H9 (cell line): ENCODE results near the gene LYPD1. TPM values are rescaled to one million over a fixed set of nuclear protein-coding genes. Genes with fewer than 3 reads are reported as not detected.

ENCODE experiments used
- DNase-seq: peaks from one replicate; pipeline ENCODE4 v3.0.0-alpha.2; 2017
- H2AFZ ChIP-seq: one replicate; pipeline ENCODE4 v1.6.1; 2013; ENCODE audit warnings: mild to moderate bottlenecking, low read length, control low read depth, moderate library complexity
- H2AK5ac ChIP-seq: 2 replicates; pipeline ENCODE4 v1.6.1; 2013; ENCODE audit warnings: low read length, control low read depth, mixed read lengths; ENCODE audit not compliant: insufficient read length
- H2BK120ac ChIP-seq: one replicate; pipeline ENCODE4 v1.6.1; 2013; ENCODE audit warnings: low read depth, mild to moderate bottlenecking, low read length, control low read depth, inconsistent platforms; ENCODE audit not compliant: poor library complexity, severe bottlenecking
- H2BK12ac ChIP-seq: 2 replicates; pipeline ENCODE4 v1.6.1; 2013; ENCODE audit warnings: low read length, control low read depth, mixed read lengths, low read depth; ENCODE audit not compliant: insufficient read length
- H2BK15ac ChIP-seq: 2 replicates; pipeline ENCODE4 v1.6.1; 2013; ENCODE audit warnings: low read depth, low read length, control low read depth
- H2BK20ac ChIP-seq: one replicate; pipeline ENCODE4 v1.6.1; 2013; ENCODE audit warnings: low read depth, mild to moderate bottlenecking, low read length, control low read depth, inconsistent platforms; ENCODE audit not compliant: poor library complexity, severe bottlenecking
- H2BK5ac ChIP-seq: 2 replicates; pipeline ENCODE4 v1.6.1; 2013; ENCODE audit warnings: low read length, control low read depth, mixed read lengths; ENCODE audit not compliant: insufficient read length
- H3K14ac ChIP-seq: 2 replicates; pipeline ENCODE4 v1.6.1; 2013; ENCODE audit warnings: low read length, control low read depth; ENCODE audit not compliant: insufficient read depth
- H3K18ac ChIP-seq: 2 replicates; pipeline ENCODE4 v1.6.1; 2013; ENCODE audit warnings: low read depth, mild to moderate bottlenecking, mixed read lengths, low read length, control low read depth; ENCODE audit not compliant: insufficient read length
- H3K23ac ChIP-seq: 2 replicates; pipeline ENCODE4 v1.6.1; 2013; ENCODE audit warnings: low read length, control low read depth, mixed read lengths, low read depth; ENCODE audit not compliant: insufficient read length
- H3K23me2 ChIP-seq: 2 replicates; pipeline ENCODE4 v1.6.1; 2013; ENCODE audit warnings: low read depth, mild to moderate bottlenecking, mixed read lengths, low read length, control low read depth; ENCODE audit not compliant: insufficient read length, poor library complexity, severe bottlenecking
- H3K27ac ChIP-seq: 2 replicates; pipeline ENCODE4 v1.5.1; 2013; ENCODE audit warnings: low read length, control low read depth, mixed read lengths, low read depth; ENCODE audit not compliant: insufficient read length
- H3K27me3 ChIP-seq: 2 replicates; pipeline ENCODE4 v1.6.1; 2013; ENCODE audit warnings: low read length, control low read depth, inconsistent platforms; ENCODE audit not compliant: insufficient read depth
- H3K4ac ChIP-seq: 2 replicates; pipeline ENCODE4 v1.6.1; 2013; ENCODE audit warnings: low read depth, mild to moderate bottlenecking, control low read depth, inconsistent platforms, low read length, moderate library complexity
- H3K4me1 ChIP-seq: 2 replicates; pipeline ENCODE4 v1.6.1; 2013; ENCODE audit warnings: low read length, control low read depth, inconsistent platforms; ENCODE audit not compliant: insufficient read depth
- H3K4me2 ChIP-seq: 2 replicates; pipeline ENCODE4 v1.6.1; 2013; ENCODE audit warnings: low read length, control low read depth, mixed read lengths; ENCODE audit not compliant: insufficient read length, insufficient read depth
- H3K56ac ChIP-seq: 2 replicates; pipeline ENCODE4 v1.6.1; 2013; ENCODE audit warnings: low read depth, mild to moderate bottlenecking, mixed read lengths, low read length, control low read depth; ENCODE audit not compliant: insufficient read length
- H3K79me1 ChIP-seq: 2 replicates; pipeline ENCODE4 v1.6.1; 2013; ENCODE audit warnings: low read depth, mild to moderate bottlenecking, moderate library complexity, low read length, control low read depth, inconsistent platforms; ENCODE audit not compliant: insufficient read depth, poor library complexity, severe bottlenecking
- H3K79me2 ChIP-seq: 2 replicates; pipeline ENCODE4 v1.6.1; 2013; ENCODE audit warnings: low read length, control low read depth, inconsistent platforms; ENCODE audit not compliant: insufficient read depth
- H3K9ac ChIP-seq: 2 replicates; pipeline ENCODE4 v1.6.1; 2013; ENCODE audit warnings: low read length, control low read depth, mixed read lengths; ENCODE audit not compliant: insufficient read length; ENCODE audit errors: extremely low read depth
- H3K9me3 ChIP-seq: one replicate; pipeline ENCODE4 v1.6.1; 2013; ENCODE audit warnings: low read depth, low read length, inconsistent platforms; ENCODE audit not compliant: control insufficient read depth
- H3T11ph ChIP-seq: one replicate; pipeline ENCODE4 v1.6.1; 2013; ENCODE audit warnings: mild to moderate bottlenecking, low read length, control low read depth, inconsistent platforms
- H4K20me1 ChIP-seq: one replicate; pipeline ENCODE4 v1.6.1; 2013; ENCODE audit not compliant: control insufficient read depth, insufficient read length, insufficient read depth
- H4K5ac ChIP-seq: 2 replicates; pipeline ENCODE4 v1.6.1; 2013; ENCODE audit warnings: low read depth, mild to moderate bottlenecking, mixed read lengths, low read length, control low read depth; ENCODE audit not compliant: insufficient read length
- H4K8ac ChIP-seq: replicated peaks from 2 replicates; pipeline ENCODE4 v1.6.1; 2013; ENCODE audit warnings: low read length, control low read depth, mixed read lengths, low read depth; ENCODE audit not compliant: insufficient read length
- H4K91ac ChIP-seq: 2 replicates; pipeline ENCODE4 v1.6.1; 2013; ENCODE audit warnings: low read depth, mild to moderate bottlenecking, moderate library complexity, mixed read lengths, low read length, control low read depth; ENCODE audit not compliant: insufficient read length
- H3K27ac Mint-ChIP-seq, 3 experiments: 2 replicates in 2 of 3; 3 replicates in 1 of 3; pipeline ENCODE4 v1.8.0; 2020 to 2021; ENCODE audit warnings: mixed read lengths in 3 of 3, mild to moderate bottlenecking in 1 of 3, moderate library complexity in 1 of 3
- H3K27me3 Mint-ChIP-seq: 2 replicates; pipeline ENCODE4 v1.8.0; 2021; ENCODE audit warnings: low read depth, mild to moderate bottlenecking, moderate library complexity, mixed read lengths
- H3K36me3 Mint-ChIP-seq, 3 experiments: 2 replicates in 2 of 3; 3 replicates in 1 of 3; pipeline ENCODE4 v1.8.0; 2020 to 2021; ENCODE audit warnings: low read depth in 3 of 3, mixed read lengths in 3 of 3; ENCODE audit not compliant: insufficient read depth in 1 of 3
- H3K4me1 Mint-ChIP-seq, 2 experiments: 2 replicates each; pipeline ENCODE4 v1.8.0; 2020; ENCODE audit warnings: mixed read lengths in 2 of 2
- H3K4me3 Mint-ChIP-seq, 2 experiments: 2 replicates in 1 of 2; 3 replicates in 1 of 2; pipeline ENCODE4 v1.8.0; 2020 to 2021; ENCODE audit warnings: mild to moderate bottlenecking in 2 of 2, mixed read lengths in 2 of 2, moderate library complexity in 1 of 2
- H3K9me3 Mint-ChIP-seq, 2 experiments: 2 replicates in 1 of 2; 3 replicates in 1 of 2; pipeline ENCODE4 v1.8.0; 2020; ENCODE audit warnings: mild to moderate bottlenecking in 2 of 2, mixed read lengths in 2 of 2, moderate library complexity in 1 of 2
- WGBS: extraction: QIAGEN DNeasy Blood & Tissue Kit; methylation state at CpG from one replicate; pipeline ENCODE4 v1.1.7; 2013; ENCODE audit warnings: missing lambda C conversion rate, low lambda C conversion rate, mixed read lengths; ENCODE audit not compliant: insufficient read length; ENCODE audit errors: extremely low coverage; 5-methylcytosine and 5-hydroxymethylcytosine counted together
- total RNA-seq: library from RNA; stranded (reverse); gene quantifications from 2 replicates; pipeline ENCODE4 v1.2.1, GENCODE V29; 2021
- TF ChIP-seq, protein P1 (sequence below): fragments of 200-600 bp; sonication (generic); conservative IDR thresholded peaks from 3 replicates; pipeline ENCODE4 v1.8.0; 2021; ENCODE audit warnings: antibody characterized with exemption, mild to moderate bottlenecking

The LYPD1 gene
- total RNA-seq, 1 experiment from 2014 or later: 10.6 TPM

DNA sequence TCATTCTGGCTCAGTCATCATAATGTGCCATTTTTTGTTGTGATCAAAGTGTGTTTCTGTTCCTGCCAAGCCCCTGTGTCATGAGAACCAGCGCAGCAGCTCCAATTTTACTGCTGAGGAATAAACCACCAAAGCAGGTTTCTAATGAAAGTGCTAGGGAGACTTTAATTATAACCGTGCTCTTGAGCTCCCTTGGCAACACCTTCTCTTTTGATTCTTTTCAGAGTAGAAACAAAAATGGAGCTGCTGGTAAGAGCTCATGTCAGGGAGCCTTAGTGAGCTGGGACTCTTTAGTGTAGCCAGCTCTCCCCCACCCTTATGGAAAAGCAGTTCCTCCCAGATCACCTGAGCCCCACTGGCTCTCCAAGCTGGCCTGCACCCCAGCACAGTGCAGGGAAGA, 74.3 kb downstream of the LYPD1 start:
- Histone ChIP-seq H3K23me2 (no peaks in the 10 kb centered on the region), H3K18ac (no peak overlapping the region), H3K9me3 (no peaks in the 10 kb centered on the region), H3K79me2 (no peaks in the 10 kb centered on the region), H4K8ac (no peak overlapping the region), H2BK12ac (no peak overlapping the region), H4K5ac (no peak overlapping the region), H3K4me1 (no peaks in the 10 kb centered on the region), H3K56ac (no peak overlapping the region), H3K79me1 (no peaks in the 10 kb centered on the region), H3K4ac (no peak overlapping the region), H3K27me3 (no peaks in the 10 kb centered on the region), H2AFZ (no peak overlapping the region), H3K9ac (no peak overlapping the region), H2AK5ac (no peak overlapping the region), H2BK20ac (no peak overlapping the region), H3K14ac (no peak overlapping the region), H2BK120ac (no peak overlapping the region), H2BK5ac (no peak overlapping the region), H4K91ac (no peak overlapping the region), H3K4me2 (no peak overlapping the region), H3K23ac (no peak overlapping the region), H4K20me1 (no peaks in the 10 kb centered on the region), H2BK15ac (no peak overlapping the region), H3K27ac (no peak overlapping the region), H3T11ph (no peak overlapping the region)
- no peak overlapping the region for H3K4me3 Mint-ChIP-seq
- TF ChIP-seq, protein P1, sequence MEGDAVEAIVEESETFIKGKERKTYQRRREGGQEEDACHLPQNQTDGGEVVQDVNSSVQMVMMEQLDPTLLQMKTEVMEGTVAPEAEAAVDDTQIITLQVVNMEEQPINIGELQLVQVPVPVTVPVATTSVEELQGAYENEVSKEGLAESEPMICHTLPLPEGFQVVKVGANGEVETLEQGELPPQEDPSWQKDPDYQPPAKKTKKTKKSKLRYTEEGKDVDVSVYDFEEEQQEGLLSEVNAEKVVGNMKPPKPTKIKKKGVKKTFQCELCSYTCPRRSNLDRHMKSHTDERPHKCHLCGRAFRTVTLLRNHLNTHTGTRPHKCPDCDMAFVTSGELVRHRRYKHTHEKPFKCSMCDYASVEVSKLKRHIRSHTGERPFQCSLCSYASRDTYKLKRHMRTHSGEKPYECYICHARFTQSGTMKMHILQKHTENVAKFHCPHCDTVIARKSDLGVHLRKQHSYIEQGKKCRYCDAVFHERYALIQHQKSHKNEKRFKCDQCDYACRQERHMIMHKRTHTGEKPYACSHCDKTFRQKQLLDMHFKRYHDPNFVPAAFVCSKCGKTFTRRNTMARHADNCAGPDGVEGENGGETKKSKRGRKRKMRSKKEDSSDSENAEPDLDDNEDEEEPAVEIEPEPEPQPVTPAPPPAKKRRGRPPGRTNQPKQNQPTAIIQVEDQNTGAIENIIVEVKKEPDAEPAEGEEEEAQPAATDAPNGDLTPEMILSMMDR: no peak
- no peak overlapping the region for H3K27ac Mint-ChIP-seq
- peaks cover 10 to 23% of the 10 kb centered on the region in 2 experiments for H3K4me1 Mint-ChIP-seq
- peaks cover 0 to under 1% (median under 1%) of the 10 kb centered on the region in 3 experiments; a peak in 2 of 7 replicates for H3K36me3 Mint-ChIP-seq
- peaks cover under 1 to 5% of the 10 kb centered on the region in 2 experiments; a peak in 1 of 5 replicates for H3K9me3 Mint-ChIP-seq
- WGBS: no CpG with 5 or more reads among the region's 2 CpGs
- DNase-seq: no peak
- H3K27me3 Mint-ChIP-seq: peaks cover 6% of the 10 kb centered on the region
